ENCODE results near the gene BCAS3.

BCAS3 gene

GRCh38 chr17:61330174-61331150 lies 652.8 kb downstream of the BCAS3 start:
- DNase-seq = no peak

- no peak for DNase-seq
Observed at GRCh38 chr17:61331178-61331577, 653.5 kb downstream of the BCAS3 start.

GRCh38 chr17:61331886-61332285 lies 654.2 kb downstream of the BCAS3 start:
- no peak for DNase-seq

- DNase-seq = no peak
Observed at GRCh38 chr17:61333136-61333535, 655.5 kb downstream of the BCAS3 start.

- no peak for DNase-seq
Observed at GRCh38 chr17:61334673-61335072, 657.0 kb downstream of the BCAS3 start.

- no peak for DNase-seq
Observed at GRCh38 chr17:61335105-61335844, 657.6 kb downstream of the BCAS3 start.

- DNase-seq = peak; percentile 66
Observed at GRCh38 chr17:61335845-61336655, 658.4 kb downstream of the BCAS3 start.

GRCh38 chr17:61337290-61337689 lies 659.6 kb downstream of the BCAS3 start:
- peak; percentile 53 for DNase-seq

GRCh38 chr17:61338000-61338798 lies 660.5 kb downstream of the BCAS3 start:
- DNase-seq = no peak

GRCh38 chr17:61338874-61339478 lies 661.3 kb downstream of the BCAS3 start:
- DNase-seq = no peak

- DNase-seq = no peak
Observed at GRCh38 chr17:61340431-61341209, 663.0 kb downstream of the BCAS3 start.

GRCh38 chr17:61343576-61343975 lies 665.9 kb downstream of the BCAS3 start:
- DNase-seq = no peak

GRCh38 chr17:61345061-61345460 lies 667.4 kb downstream of the BCAS3 start:
- no peak for DNase-seq

- no peak for DNase-seq
Observed at GRCh38 chr17:61345825-61346666, 668.4 kb downstream of the BCAS3 start.

GRCh38 chr17:61349350-61349749 lies 671.7 kb downstream of the BCAS3 start:
- DNase-seq = no peak

GRCh38 chr17:61351745-61352407 lies 674.2 kb downstream of the BCAS3 start:
- no peak for DNase-seq

- no peak for DNase-seq
Observed at GRCh38 chr17:61352408-61352770, 674.7 kb downstream of the BCAS3 start.

- DNase-seq = no peak
Observed at GRCh38 chr17:61352781-61353491, 675.3 kb downstream of the BCAS3 start.

- no peak for DNase-seq
Observed at GRCh38 chr17:61353615-61354014, 676.0 kb downstream of the BCAS3 start.
